Measurements from ENCODE around the gene PARP12. TPM values are rescaled to one million over a fixed set of nuclear protein-coding genes. Genes with fewer than 3 reads are reported as not detected.
A peak's percentile ranks its signal among the peaks of the same experiment; 100 is the strongest.

Gene PARP12
- total RNA-seq, 1 donor from 2014 or later = 14.1 TPM

DNA sequence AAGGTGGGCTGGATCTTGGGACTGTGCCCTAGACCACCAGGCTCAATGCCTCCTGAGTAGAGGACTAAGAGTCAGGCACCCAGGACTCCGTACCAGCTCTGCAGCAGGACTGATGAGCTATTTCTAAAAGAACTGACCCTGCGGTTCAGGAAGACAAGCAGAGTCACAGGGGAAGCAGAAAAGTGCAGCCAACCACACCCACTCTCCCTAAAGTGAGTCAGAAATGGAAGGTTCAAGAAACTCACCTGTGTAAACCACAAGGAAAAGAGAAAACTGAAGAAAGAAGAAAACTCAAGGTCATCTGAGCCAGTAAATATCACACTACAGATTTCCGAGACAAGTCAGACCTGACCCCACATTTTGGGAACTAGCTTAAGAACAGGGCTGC is 2.5 kb downstream of the PARP12 start:
- Histone ChIP-seq H3K9ac (ENCODE audit: low read depth in 1 of 3, low read length in 3 of 3) (peak overlapping the region in 1 of 3 donors; percentile 17), H3K4me1 (ENCODE audit: control insufficient read depth in 3 of 3, insufficient read depth in 3 of 3, low read length in 3 of 3) (peaks cover 17 to 31% (median 21%) of the 10 kb centered on the region in 3 donors), H3K27ac (ENCODE audit: low read depth, low read length) (no peak overlapping the region), H3K4me3 (ENCODE audit: low read length in 3 of 3) (peak overlapping the region in 1 of 3 donors; percentile 54), H3K36me3 (ENCODE audit: control insufficient read depth in 3 of 3, insufficient read depth in 3 of 3, low read length in 3 of 3) (peaks cover 0 to 5% (median 0%) of the 10 kb centered on the region in 3 donors), H3K9me3 (ENCODE audit: control insufficient read depth in 3 of 3, low read length in 3 of 3) (no peaks in the 10 kb centered on the region), H3K27me3 (ENCODE audit: control insufficient read depth in 3 of 3, insufficient read depth in 3 of 3, low read length in 3 of 3) (no peaks in the 10 kb centered on the region)

DNA sequence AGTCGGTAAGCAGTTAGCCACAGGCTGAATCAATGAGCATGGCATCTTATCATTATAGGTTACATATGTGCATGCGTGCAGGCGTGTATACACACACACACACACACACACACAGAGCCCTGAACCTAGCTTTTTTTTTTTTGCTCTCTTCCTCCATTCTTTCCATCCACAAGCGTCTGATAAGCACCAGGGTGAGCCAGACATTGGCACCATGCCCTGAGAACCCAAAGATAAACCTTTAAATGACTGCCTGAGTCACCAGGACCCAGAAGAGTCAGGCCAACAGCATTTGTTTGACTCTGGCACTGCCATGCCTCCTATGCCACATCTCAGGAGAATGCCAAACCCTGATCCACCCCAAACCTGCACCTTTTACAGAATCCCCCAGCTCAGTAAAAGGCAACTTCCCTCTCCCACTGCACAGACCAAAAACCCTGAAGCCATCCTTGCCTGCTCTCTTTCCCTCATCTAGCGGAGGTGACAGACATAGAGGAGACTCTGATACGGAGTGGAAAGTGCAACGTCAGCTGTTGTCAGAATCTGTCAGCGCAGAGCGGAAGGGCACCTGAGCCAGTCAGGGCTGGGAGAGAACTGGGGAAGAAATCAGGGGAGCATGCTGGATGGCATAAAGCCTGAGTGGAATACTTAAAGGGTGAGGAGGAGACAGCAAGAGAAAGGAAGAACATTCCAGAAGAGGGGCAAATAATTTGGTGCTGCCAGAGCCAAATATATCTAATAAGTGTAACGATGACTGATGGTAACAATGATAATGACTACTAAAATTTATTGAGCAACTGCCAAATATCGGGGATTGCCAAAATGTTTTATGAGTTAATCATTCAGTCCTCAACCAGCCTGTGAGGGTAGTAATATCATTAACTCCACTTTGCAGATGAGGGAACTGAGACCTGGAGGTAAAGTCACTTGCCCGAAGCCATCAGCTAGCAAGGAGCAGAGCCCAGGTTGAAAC is 3.2 kb downstream of the PARP12 start:
- peaks cover 17 to 31% (median 21%) of the 10 kb centered on the region in 3 donors for H3K4me1 ChIP-seq (ENCODE audit: control insufficient read depth in 3 of 3, insufficient read depth in 3 of 3, low read length in 3 of 3)
- H3K4me3 ChIP-seq (ENCODE audit: low read length in 3 of 3) = no peak overlapping the region
- H3K36me3 ChIP-seq (ENCODE audit: control insufficient read depth in 3 of 3, insufficient read depth in 3 of 3, low read length in 3 of 3) = peaks cover 0 to 5% (median 0%) of the 10 kb centered on the region in 3 donors
- H3K27ac ChIP-seq (ENCODE audit: low read depth, low read length) = no peak overlapping the region
- no peaks in the 10 kb centered on the region for H3K9me3 ChIP-seq (ENCODE audit: control insufficient read depth in 3 of 3, low read length in 3 of 3)
- H3K9ac ChIP-seq (ENCODE audit: low read depth in 1 of 3, low read length in 3 of 3) = peak overlapping the region in 1 of 3 donors; percentile 17
- H3K27me3 ChIP-seq (ENCODE audit: control insufficient read depth in 3 of 3, insufficient read depth in 3 of 3, low read length in 3 of 3) = no peaks in the 10 kb centered on the region

DNA sequence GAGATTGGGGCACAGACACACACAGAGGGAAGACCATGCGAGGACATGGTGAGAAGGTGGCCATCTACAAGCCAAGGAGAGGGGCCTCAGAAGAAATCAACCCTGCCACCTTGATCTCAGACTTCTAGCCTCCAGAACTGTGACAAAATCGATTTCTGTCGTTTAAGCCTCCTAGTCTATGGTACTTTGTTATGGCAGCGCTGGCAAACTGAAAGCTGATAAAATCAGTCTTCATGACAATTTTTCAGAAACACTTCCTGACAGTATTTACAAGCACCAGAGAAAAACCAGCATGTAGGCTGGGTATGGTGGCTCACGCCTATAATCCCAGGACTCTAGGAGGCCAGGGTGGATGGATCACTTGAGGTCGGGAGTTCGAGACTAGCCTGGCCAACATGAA is 4.2 kb downstream of the PARP12 start:
- H3K9me3 ChIP-seq (ENCODE audit: control insufficient read depth in 3 of 3, low read length in 3 of 3) = no peaks in the 10 kb centered on the region
- no peak overlapping the region for H3K4me3 ChIP-seq (ENCODE audit: low read length in 3 of 3)
- no peak overlapping the region for H3K27ac ChIP-seq (ENCODE audit: low read depth, low read length)
- H3K9ac ChIP-seq (ENCODE audit: low read depth in 1 of 3, low read length in 3 of 3) = no peak overlapping the region
- H3K36me3 ChIP-seq (ENCODE audit: control insufficient read depth in 3 of 3, insufficient read depth in 3 of 3, low read length in 3 of 3) = peaks cover 0 to 5% (median 2%) of the 10 kb centered on the region in 3 donors
- H3K27me3 ChIP-seq (ENCODE audit: control insufficient read depth in 3 of 3, insufficient read depth in 3 of 3, low read length in 3 of 3) = no peaks in the 10 kb centered on the region
- H3K4me1 ChIP-seq (ENCODE audit: control insufficient read depth in 3 of 3, insufficient read depth in 3 of 3, low read length in 3 of 3) = peaks cover 17 to 31% (median 21%) of the 10 kb centered on the region in 3 donors

DNA sequence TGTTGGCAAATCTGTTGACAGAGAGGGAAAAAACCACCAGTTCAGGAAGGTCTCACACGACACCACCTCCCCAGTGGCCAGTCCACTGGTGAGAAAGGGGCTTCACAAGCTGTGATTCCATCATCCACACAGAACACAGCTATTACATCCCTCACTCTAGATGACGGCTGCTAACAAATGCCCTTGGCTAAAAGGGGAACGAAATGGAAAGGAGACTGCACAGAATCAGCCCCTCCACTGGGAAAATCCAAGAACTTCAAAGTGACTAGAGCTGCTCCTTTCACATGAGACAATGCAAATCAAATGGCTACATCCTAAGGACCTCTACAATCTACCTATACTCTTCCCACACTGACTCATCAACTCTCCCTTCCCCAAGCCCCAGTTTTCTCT is 5.6 kb downstream of the PARP12 start:
- Histone ChIP-seq H3K9ac (ENCODE audit: low read depth in 1 of 3, low read length in 3 of 3) (no peak overlapping the region), H3K27me3 (ENCODE audit: control insufficient read depth in 3 of 3, insufficient read depth in 3 of 3, low read length in 3 of 3) (no peaks in the 10 kb centered on the region), H3K4me1 (ENCODE audit: control insufficient read depth in 3 of 3, insufficient read depth in 3 of 3, low read length in 3 of 3) (peaks cover 17 to 28% (median 19%) of the 10 kb centered on the region in 3 donors), H3K9me3 (ENCODE audit: control insufficient read depth in 3 of 3, low read length in 3 of 3) (no peaks in the 10 kb centered on the region), H3K36me3 (ENCODE audit: control insufficient read depth in 3 of 3, insufficient read depth in 3 of 3, low read length in 3 of 3) (peaks cover 0 to 5% (median 2%) of the 10 kb centered on the region in 3 donors), H3K4me3 (ENCODE audit: low read length in 3 of 3) (no peak overlapping the region), H3K27ac (ENCODE audit: low read depth, low read length) (no peak overlapping the region)

DNA sequence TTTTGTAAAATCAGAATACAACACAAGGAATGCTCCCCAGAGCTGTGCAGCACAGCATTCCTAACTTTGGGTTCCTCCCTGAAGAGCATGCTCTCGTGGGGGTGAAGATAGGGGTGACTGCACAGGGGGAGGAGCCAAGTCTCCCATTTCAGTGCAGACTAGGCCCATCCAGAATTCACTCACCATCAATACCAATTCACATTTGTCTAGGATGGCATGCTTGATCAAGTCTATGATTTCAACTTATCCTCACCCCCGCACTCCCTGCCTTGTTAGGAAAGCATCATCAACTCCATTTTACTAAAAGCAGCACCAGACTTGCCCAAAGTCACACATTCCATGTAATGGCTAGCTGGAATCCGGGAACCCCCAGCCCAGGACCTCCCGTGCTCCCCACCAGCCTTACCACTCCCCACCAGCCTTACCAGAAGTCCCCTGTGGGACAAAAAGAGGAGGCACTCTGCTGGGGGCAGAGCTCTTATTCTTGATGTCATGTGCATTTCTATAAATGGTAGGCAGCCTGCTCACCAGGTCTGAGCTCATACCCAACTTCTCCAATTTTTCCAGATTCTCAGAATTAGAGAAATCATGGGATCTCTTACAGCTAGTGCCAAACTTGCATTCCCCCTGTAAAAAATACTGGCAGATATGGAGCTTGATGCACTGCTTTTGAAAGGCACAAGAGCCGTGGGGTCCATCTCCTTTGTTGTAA is 6.2 kb downstream of the PARP12 start:
- Histone ChIP-seq H3K27me3 (ENCODE audit: control insufficient read depth in 3 of 3, insufficient read depth in 3 of 3, low read length in 3 of 3) (no peaks in the 10 kb centered on the region), H3K9me3 (ENCODE audit: control insufficient read depth in 3 of 3, low read length in 3 of 3) (no peaks in the 10 kb centered on the region), H3K4me1 (ENCODE audit: control insufficient read depth in 3 of 3, insufficient read depth in 3 of 3, low read length in 3 of 3) (peaks cover 17 to 25% (median 17%) of the 10 kb centered on the region in 3 donors), H3K4me3 (ENCODE audit: low read length in 3 of 3) (no peak overlapping the region), H3K27ac (ENCODE audit: low read depth, low read length) (no peak overlapping the region), H3K9ac (ENCODE audit: low read depth in 1 of 3, low read length in 3 of 3) (no peak overlapping the region), H3K36me3 (ENCODE audit: control insufficient read depth in 3 of 3, insufficient read depth in 3 of 3, low read length in 3 of 3) (peaks cover 0 to 5% (median 2%) of the 10 kb centered on the region in 3 donors)

DNA sequence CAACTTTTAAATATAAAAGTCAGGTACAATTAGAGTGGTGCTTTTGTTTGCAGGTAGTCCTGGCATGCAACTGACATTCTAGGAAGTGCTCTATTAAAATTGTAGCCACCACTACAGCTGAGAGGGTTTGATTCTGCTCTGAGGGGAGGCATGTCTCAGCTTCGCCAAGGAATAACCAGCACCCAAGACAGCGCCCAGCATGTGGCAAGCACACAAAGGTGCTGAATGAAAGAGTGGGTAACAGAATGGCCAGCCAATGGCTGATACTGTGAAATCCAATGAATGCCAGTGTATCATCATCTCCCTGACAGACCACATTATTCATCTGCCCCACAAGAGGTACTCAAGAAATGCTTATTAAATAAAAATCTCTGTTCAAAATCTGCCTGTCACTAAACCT is 6.9 kb downstream of the PARP12 start:
- H3K27me3 ChIP-seq (ENCODE audit: control insufficient read depth in 3 of 3, insufficient read depth in 3 of 3, low read length in 3 of 3) = no peaks in the 10 kb centered on the region
- no peak overlapping the region for H3K4me3 ChIP-seq (ENCODE audit: low read length in 3 of 3)
- no peaks in the 10 kb centered on the region for H3K9me3 ChIP-seq (ENCODE audit: control insufficient read depth in 3 of 3, low read length in 3 of 3)
- H3K4me1 ChIP-seq (ENCODE audit: control insufficient read depth in 3 of 3, insufficient read depth in 3 of 3, low read length in 3 of 3) = peaks cover 11 to 17% (median 14%) of the 10 kb centered on the region in 3 donors
- no peak overlapping the region for H3K27ac ChIP-seq (ENCODE audit: low read depth, low read length)
- H3K9ac ChIP-seq (ENCODE audit: low read depth in 1 of 3, low read length in 3 of 3) = no peak overlapping the region
- H3K36me3 ChIP-seq (ENCODE audit: control insufficient read depth in 3 of 3, insufficient read depth in 3 of 3, low read length in 3 of 3) = peaks cover 0 to 5% (median 2%) of the 10 kb centered on the region in 3 donors

DNA sequence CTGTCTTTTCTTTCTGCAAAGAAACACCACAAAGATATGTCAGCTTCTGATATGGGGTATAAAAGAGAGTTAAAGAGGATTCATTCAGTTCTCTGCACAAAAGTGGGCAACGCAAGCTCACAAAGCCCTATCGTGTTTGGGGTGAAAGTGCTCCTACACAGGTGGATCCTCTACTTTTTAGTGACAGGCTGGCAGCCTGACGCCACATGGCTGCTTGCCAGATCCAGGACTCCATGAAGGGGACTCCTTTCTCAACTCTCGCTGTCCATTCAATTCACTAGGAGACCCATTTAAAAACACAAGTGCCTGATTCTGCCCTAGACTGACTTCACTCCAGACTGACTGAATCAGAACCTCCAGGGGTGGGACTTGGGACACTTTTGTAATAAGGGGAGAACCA is 8.0 kb downstream of the PARP12 start:
- Histone ChIP-seq H3K27ac (ENCODE audit: low read depth, low read length) (no peak overlapping the region), H3K4me1 (ENCODE audit: control insufficient read depth in 3 of 3, insufficient read depth in 3 of 3, low read length in 3 of 3) (peaks cover 2 to 7% (median 7%) of the 10 kb centered on the region in 3 donors), H3K4me3 (ENCODE audit: low read length in 3 of 3) (no peak overlapping the region), H3K27me3 (ENCODE audit: control insufficient read depth in 3 of 3, insufficient read depth in 3 of 3, low read length in 3 of 3) (no peaks in the 10 kb centered on the region), H3K36me3 (ENCODE audit: control insufficient read depth in 3 of 3, insufficient read depth in 3 of 3, low read length in 3 of 3) (peaks cover 0 to 5% (median 2%) of the 10 kb centered on the region in 3 donors), H3K9ac (ENCODE audit: low read depth in 1 of 3, low read length in 3 of 3) (no peak overlapping the region), H3K9me3 (ENCODE audit: control insufficient read depth in 3 of 3, low read length in 3 of 3) (no peaks in the 10 kb centered on the region)

DNA sequence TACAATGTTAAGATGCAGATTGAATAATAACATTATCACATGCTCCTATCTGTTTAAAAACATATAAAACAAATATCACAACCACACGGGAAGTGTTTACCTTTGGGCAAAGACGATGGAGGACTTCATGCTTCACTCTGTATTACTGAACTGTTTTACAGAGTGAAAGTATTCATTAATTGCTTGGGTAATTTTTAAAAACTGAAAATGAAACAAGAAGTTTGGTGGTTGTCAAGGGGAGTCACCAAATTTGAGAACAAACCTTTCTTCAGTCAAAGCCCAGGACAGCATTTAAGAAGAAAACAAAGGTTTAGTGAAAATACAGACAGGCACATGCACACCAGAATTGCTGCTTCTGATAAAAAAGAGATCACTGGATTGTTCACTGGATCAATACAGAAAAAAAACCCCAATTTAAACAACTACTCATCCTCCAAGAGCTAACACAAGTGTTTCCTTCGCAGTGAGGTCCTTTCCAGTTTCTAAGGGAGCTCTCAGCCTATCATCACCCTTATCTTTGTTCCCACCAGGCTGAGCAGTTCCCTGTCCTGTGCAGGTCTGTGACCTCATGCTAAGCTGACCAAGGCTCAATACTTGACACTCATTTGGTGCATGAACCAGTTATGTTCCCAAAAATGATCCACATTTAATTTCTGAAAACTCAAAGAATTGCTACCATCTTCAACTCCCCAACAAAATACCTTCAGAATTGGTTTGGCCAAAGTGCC is 8.8 kb downstream of the PARP12 start:
- Histone ChIP-seq H3K36me3 (ENCODE audit: control insufficient read depth in 3 of 3, insufficient read depth in 3 of 3, low read length in 3 of 3) (peaks cover 0 to 5% (median 2%) of the 10 kb centered on the region in 3 donors), H3K4me3 (ENCODE audit: low read length in 3 of 3) (no peak overlapping the region), H3K4me1 (ENCODE audit: control insufficient read depth in 3 of 3, insufficient read depth in 3 of 3, low read length in 3 of 3) (peaks cover 0 to 5% (median 0%) of the 10 kb centered on the region in 3 donors), H3K27me3 (ENCODE audit: control insufficient read depth in 3 of 3, insufficient read depth in 3 of 3, low read length in 3 of 3) (no peaks in the 10 kb centered on the region), H3K27ac (ENCODE audit: low read depth, low read length) (no peak overlapping the region), H3K9ac (ENCODE audit: low read depth in 1 of 3, low read length in 3 of 3) (no peak overlapping the region), H3K9me3 (ENCODE audit: control insufficient read depth in 3 of 3, low read length in 3 of 3) (no peaks in the 10 kb centered on the region)

DNA sequence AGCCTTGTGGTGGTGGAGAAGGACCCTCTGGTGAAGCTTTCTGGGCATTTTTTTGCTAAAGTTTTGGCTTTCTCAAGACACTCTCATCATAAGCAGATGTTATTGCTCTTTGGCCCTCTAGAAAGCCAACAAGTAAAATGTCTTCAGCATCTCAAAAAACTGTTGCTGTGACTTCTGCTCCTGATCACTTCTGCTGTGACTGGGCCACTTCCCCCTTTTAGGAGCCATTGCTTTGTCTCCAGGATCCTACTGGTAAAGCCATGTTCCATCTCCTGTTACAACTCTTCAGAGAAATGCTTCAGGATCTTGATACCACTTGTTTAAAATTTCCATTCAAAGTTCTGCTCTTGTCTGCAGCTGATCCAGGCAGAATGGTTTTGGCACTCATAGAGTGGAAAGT is 10.9 kb downstream of the PARP12 start:
- H3K27ac ChIP-seq (ENCODE audit: low read depth, low read length) = no peak overlapping the region
- no peaks in the 10 kb centered on the region for H3K9me3 ChIP-seq (ENCODE audit: control insufficient read depth in 3 of 3, low read length in 3 of 3)
- no peaks in the 10 kb centered on the region for H3K27me3 ChIP-seq (ENCODE audit: control insufficient read depth in 3 of 3, insufficient read depth in 3 of 3, low read length in 3 of 3)
- H3K4me1 ChIP-seq (ENCODE audit: control insufficient read depth in 3 of 3, insufficient read depth in 3 of 3, low read length in 3 of 3) = peaks cover 0 to 5% (median 0%) of the 10 kb centered on the region in 3 donors
- peaks cover 2 to 5% (median 2%) of the 10 kb centered on the region in 3 donors for H3K36me3 ChIP-seq (ENCODE audit: control insufficient read depth in 3 of 3, insufficient read depth in 3 of 3, low read length in 3 of 3)
- no peak overlapping the region for H3K9ac ChIP-seq (ENCODE audit: low read depth in 1 of 3, low read length in 3 of 3)
- H3K4me3 ChIP-seq (ENCODE audit: low read length in 3 of 3) = no peak overlapping the region
